ENCODE measurements around the gene GUSB.

GRCh38 chr7:65927489-65928448 is 54.2 kb downstream of the GUSB start:
- TF ChIP-seq CTCF (conservative IDR thresholded peaks at IDR 0.05; ENCODE audit: low read length) = no peak
- TF ChIP-seq EZH2phosphoT487 (IDR thresholded peaks at IDR 0.05; ENCODE audit: borderline replicate concordance, low read depth, low read length) = no peak
